Hypothalamus (tissue), 51 donors: ENCODE measurements around the gene SNAPC5.
"Not testable (repeated sequence)": the region's sequence is repeated elsewhere in the genome, so short reads cannot be mapped to it uniquely, and the experiment has no call there.

Experiments
- DNase-seq, 51 donors: peaks; one replicate each; lab custom pipeline; 2025; lab: John Stamatoyannopoulos, UW

The SNAPC5 gene

DNA sequence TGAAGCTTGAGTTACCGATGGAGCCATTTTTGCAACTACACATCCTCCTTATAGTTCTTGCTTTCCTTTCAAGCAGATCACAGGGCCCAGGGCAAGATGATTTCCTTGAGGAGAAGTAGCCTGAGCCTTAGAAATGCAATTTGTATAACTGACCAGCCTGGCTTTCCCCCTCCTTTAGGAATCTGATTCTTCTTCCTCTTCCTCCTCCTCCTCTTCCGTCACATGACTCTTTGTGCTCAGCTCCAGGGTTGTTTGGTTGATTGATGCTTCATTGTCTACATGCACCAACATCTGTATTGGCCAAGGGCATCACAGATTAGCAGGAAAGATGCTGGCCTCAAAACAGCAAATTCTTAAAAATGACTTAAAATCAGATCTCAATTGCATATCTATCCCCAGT, 3.3 kb downstream of the SNAPC5 start:
- DNase-seq: no peak

GRCh38 chr15:66491846-66492245, 5.7 kb downstream of the SNAPC5 start:
- DNase-seq: no peak

- no peak for DNase-seq
Measured at GRCh38 chr15:66489179-66489791, 8.3 kb downstream of the SNAPC5 start.

DNA sequence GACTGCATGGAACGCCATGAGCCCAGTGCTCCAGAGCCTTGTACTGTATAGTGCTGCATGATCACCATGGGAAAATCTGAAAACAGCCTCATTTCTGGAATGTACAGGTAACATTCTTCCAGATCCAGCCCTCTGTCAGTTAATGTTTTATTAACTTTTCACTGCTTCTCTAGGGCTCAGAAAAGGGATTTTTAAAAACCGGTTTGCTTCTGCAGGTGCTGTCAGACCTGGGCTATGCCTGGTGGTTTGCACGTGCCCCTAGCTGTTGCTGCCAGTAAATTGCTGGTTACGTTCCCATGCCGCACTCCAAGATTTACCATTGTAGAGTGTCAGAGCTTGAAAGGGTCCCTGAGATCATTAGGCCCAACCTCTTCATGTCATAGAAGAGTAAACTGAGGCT, 9.0 kb downstream of the SNAPC5 start:
- no peak for DNase-seq

DNA sequence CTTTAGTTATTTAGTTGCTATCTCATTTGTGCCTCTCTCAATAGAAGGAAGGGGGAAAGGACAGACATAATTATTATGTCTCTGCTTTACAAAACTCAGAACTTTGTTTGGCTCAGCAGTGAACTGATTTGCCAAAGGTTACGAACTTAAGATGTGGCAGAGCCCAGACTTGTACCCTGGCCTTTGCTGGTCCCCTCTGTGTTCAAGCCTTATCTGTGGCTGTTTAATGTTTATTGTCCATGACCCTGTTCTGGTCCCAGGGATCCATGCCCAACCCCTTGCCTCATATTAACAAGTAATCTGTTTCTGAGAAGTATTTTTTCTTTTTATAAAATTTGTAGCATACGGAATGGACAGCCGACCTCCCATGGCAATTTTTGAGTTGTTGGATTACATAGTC, 10.7 kb downstream of the SNAPC5 start:
- DNase-seq: no peak

GRCh38 chr15:66484539-66485112, 12.9 kb downstream of the SNAPC5 start:
- no peak for DNase-seq

GRCh38 chr15:66483131-66483566, 14.4 kb downstream of the SNAPC5 start:
- no peak for DNase-seq

DNA sequence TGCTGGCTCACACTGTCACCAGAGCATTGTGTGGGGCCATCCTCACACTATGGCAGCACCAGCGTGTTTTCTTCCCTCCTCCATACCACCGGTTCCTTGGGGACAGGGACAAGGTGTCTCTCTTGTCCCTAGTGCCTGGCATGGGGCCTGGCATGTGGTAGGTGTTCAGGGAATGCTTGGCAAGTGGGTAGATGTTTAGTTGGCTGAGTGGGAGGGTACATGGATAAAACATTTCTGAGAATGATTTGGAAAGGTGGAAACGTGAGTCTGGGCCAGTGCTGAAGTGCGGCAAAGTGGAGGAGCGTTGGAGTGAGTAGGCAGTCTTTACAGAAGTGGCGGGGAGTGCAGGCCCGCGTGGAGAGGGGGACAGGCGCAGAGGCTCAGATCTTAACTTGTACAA, 15.0 kb downstream of the SNAPC5 start:
- peak in 1 of 51 donors; percentile 50 for DNase-seq

- DNase-seq: no peak
Measured at GRCh38 chr15:66481107-66481856, 16.3 kb downstream of the SNAPC5 start.

DNA sequence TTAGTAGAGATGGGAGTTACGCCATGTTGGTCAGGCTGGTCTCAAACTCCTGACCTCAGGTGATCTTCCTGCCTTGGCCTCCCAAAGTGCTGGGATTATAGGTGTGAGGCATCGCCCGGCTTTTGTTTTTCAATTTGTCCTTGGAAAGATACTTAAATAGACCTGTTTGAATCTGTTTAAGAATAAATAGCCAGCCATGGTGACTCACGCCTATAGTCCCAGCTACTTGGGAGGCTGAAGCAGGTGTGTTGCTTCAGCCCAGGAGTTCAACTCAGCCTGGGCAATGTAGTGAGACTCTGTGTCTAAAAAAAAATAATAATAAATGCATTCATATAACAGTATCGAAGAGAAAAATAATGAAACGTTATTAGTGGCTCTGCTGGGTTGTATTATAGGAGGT, 17.3 kb downstream of the SNAPC5 start:
- no peak for DNase-seq

DNA sequence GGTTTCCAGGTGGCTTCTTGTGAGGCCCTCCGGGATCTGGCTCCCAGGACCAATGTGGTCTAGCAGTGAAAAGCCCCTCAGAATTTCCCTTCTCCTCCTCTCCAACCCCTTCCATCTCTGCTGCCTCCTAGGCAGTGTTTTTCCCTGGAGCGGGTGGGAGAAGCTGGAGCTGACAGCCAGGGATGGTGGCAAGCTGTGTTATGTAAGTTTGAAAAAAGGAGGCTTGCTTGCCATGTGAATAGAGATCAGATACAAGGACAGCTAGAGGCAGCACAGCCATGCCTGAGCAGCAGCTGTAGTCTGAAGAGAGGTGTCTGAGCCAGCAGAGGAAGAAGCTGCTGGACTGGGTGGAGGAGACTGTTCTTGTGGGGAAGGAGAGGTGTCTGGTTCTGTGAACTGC, 20.6 kb downstream of the SNAPC5 start:
- DNase-seq: peak in 14 of 51 donors; percentile 10 to 48 (median 16)

GRCh38 chr15:66476535-66476934, 21.0 kb downstream of the SNAPC5 start:
- peak in 1 of 51 donors; percentile 43 for DNase-seq

- no peak for DNase-seq
Measured at GRCh38 chr15:66474963-66475362, 22.6 kb downstream of the SNAPC5 start.

- DNase-seq: peak in 1 of 51 donors; percentile 29
Measured at GRCh38 chr15:66474135-66474534, 23.4 kb downstream of the SNAPC5 start.

GRCh38 chr15:66472176-66472999, 25.2 kb downstream of the SNAPC5 start:
- DNase-seq: no peak

- not testable (repeated sequence) for DNase-seq
Measured at GRCh38 chr15:66470825-66471224, 26.7 kb downstream of the SNAPC5 start.

- DNase-seq: not testable (repeated sequence)
Measured at GRCh38 chr15:66467162-66468040, 30.2 kb downstream of the SNAPC5 start.

DNA sequence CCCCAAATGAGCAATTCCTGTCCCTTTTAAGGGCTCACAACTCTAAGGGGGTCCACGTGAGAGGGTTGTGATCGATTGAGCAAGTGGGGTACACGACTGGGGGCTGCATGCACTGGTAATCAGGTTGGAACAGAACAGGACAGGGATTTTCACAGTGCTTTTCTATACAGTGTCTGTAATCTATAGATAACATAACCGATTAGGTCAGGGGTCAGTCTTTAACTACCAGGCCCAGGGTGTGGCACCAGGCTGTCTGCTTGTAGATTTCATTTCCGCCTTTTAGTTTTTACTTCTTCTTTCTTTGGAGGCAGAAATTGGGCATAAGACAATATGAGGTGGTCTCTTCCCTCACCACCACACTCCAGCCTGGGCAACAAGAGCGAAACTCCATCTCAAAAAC, 32.3 kb downstream of the SNAPC5 start:
- DNase-seq: not testable (repeated sequence)

DNA sequence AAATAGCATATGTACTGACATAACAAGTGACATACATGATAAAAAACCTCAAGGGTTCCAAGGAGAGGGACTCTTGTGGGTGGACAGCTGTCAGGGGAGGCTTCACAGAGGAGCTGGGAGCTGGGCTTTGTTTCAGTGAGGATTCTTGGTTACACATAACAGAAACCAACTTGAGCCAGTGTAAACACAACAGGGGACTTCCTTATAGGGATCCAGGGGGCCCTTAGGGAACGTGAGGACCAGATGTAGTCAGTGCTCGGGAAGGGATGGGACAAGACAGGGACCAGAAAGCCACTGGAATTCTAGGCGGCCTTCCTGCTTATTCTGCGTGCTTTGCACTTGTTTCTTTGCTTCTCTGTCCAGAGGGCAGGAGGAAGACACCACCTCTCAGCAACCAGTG, 34.9 kb downstream of the SNAPC5 start:
- no peak for DNase-seq

- no peak for DNase-seq
Measured at GRCh38 chr15:66461917-66462316, 35.6 kb downstream of the SNAPC5 start.
